Measurements from ENCODE around the gene HRH1.
"Not testable (repeated sequence)": the region's sequence is repeated elsewhere in the genome, so short reads cannot be mapped to it uniquely, and the experiment has no call there.

HRH1 gene

GRCh38 chr3:11140713-11141104, 13.6 kb upstream of the HRH1 start:
- in situ Hi-C loops (cut with MboI; ENCODE audit: low sequenced_read_pairs) = no loop called here

DNA sequence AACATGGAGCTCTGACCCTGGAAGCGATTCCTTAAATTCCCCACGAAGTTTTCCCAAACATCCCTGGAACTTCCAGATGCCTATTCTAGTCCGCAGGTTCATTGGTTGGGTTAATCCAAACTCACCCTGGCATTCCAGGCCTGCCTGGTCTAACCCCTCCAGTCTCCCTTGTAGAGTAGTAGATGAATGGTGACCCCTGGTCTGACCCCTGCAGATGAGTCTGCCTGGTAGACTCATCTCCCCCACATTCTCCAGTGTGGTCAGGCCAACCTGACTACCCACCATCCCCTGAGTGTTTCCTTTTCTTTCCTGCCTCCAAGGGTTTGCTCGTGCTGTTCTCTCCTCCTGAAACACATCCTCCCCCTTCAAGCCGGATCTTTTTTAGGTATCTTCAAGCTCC, 10.8 kb upstream of the HRH1 start:
- in situ Hi-C loops (cut with MboI; ENCODE audit: low sequenced_read_pairs) = no loop called here

- in situ Hi-C loops (cut with MboI; ENCODE audit: low sequenced_read_pairs) = no loop called here
These were observed 9.3 kb upstream of the HRH1 start for GRCh38 chr3:11144996-11145395.

DNA sequence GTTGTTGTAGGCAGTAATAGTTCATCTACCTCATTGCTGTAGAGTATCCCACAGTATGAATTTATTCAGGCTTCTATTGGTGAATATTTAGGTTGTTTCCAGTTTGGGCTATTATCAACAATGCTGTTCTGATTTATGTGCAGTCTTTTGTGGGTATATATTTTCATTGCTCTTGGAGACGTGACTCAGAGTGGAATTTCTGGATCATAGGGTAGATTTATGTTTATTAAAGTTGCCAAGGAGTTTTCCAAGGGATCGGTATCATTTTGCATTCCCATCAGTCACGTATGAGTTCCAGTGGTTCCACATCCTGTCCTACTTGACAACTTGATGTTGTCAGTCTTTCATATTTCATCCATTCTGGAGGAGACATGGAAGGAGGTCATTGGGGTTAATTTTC, 8.4 kb upstream of the HRH1 start:
- in situ Hi-C loops (cut with MboI; ENCODE audit: low sequenced_read_pairs) = no loop called here

DNA sequence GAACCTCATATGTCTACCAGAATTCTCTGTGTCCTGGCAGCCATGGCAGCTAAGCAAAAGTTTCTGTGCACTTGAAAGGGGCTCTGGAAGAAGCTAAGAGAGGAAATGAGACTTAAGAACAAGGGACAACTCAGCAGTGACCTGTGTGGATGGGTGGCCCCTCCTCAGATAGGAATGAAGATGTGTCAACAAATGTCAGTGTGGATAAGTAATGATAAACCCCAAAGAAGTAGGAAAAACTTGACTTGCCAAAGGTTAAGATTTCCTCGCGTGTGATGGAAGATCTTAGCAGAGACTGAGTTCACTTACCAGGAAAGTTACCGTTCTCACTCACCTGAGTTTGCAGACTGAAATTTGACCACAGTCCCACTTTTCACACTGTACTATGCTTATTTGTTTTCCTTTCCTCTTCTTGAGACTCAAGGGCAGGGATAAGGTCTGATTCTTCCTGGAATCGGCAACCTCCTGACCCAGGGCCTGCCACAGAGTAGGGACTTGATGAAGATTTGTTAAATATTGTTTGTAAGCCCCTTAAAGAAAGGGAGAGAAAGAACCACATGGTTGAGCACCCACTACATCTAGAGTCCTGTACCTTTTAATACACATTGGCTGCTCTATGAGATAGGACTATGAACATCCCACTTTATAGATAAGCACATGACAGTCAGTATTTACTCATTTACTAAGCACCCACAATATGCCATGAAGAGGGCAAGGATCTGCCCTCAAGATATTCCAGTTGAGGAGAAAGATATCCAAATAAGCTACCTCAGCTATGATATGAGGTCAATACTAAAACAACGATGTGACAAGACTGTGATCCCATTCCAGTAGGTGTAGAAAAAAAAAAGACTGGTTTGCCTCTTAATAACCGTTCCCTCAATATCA, 7.3 kb upstream of the HRH1 start:
- in situ Hi-C loops (cut with MboI; ENCODE audit: low sequenced_read_pairs) = no loop called here

DNA sequence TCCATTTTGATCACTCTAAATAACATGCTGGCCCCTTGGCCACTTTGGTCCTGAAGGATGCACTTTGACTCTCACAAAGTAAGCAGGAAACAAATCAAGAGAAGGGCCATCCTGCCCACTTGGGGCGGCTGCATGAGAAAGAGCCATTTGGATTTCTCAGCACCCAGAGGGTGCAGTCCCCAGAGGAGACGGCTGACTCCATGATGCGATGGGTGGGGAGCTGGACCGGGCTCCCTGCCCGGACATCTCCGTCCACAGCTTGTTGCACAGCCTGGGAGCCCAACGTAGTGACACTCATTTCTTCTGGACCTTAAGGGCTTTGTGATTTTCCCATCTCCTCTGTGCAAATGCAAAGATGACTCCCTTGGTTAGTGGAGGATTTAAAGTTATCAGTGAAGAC, 4.0 kb upstream of the HRH1 start:
- in situ Hi-C loops (cut with MboI; ENCODE audit: low sequenced_read_pairs) = no loop called here

DNA sequence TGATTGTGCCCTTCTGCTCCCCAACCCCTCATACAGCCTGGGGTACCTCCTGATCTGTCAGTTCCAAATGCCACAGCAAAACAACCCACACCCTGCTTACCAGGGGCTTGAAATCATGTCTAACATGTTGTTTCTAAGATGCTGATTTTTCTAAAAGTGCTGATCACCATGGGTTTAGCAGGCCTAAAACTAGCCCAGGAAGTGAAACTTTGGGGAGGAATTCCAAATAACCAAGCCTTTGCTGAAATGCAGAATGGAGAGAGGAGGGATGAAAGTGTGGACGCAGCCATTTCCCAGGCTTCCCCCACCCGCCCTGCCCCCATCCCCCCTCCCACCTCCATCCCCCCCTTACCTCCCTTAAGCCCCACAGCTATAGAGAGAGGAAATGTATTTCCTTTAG, 2.0 kb upstream of the HRH1 start:
- in situ Hi-C loops (cut with MboI; ENCODE audit: low sequenced_read_pairs) = no loop called here

GRCh38 chr3:11154953-11155325, 646 bp downstream of the HRH1 start:
- in situ Hi-C loops (cut with MboI; ENCODE audit: low sequenced_read_pairs) = no loop called here

DNA sequence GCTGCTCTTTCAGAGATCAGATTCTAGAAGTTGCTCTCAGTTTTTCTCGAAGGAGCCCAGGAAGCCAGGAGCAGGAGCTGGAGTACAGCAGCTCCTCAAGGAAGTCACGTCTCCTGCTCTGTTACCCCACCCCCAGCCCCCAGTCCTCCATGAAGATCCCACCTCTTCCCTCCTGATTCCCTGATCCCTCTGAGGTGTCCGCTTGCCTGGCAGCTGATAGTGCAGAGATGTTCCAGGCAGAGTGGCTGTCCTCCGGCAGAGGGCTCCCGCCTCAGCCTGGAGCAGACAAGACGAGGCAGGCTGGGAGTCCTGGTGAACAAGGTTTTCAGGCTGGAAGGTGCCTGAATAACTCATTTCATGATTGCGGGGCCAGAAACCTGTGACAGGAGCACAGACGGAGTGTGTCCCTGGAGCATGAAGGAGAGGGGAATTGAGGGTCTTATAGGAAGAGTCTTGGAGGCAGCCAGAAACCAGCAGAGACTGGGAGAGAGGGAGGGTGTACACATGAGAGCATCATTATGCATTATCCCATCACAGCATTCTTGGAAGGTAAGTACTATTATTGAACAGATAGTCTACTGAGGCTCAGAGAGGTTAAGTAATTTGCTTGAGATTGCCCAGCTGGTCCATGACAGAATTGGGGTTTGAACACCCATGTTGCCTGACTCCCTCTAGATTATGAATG, 1.2 kb downstream of the HRH1 start:
- in situ Hi-C loops (cut with MboI; ENCODE audit: low sequenced_read_pairs) = no loop called here

DNA sequence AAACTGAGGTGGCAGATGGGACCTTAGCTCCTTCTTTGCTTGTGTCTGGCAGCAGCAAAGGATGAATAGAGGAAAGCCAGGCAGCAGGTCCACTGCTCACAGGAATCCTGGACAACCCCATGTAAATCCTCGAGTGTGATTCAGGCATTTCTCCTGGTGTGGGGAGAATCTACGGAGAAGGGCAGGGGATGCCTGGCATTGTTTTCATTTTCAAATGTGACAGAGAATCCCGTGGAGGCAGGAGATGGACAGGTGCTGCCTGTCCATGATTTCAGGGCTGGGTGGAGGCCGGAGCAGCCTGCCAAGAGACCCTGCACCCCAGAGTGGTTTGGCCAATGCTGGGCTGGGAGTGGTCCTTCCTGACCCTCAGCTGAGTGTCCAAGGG, 1.7 kb downstream of the HRH1 start:
- in situ Hi-C loops (cut with MboI; ENCODE audit: low sequenced_read_pairs) = no loop called here

DNA sequence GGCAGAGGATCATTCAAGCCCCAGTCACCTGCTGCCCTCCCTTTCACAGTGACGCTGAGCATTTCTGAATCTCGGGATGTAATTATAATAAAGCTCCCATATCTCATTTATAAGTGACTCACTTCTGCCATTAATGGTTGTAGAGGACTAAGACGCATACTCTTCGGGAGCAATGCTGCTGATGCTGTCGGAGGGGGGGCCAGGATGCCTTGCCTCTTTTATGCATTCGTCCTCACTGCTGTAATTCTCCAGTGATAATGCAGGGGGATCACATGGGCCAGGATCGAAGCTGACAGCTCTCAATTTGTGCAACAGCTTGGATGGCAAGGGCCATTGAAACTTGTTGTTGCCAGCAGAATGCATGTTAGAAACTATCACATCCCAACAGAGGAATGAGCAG, 3.1 kb downstream of the HRH1 start:
- in situ Hi-C loops (cut with MboI; ENCODE audit: low sequenced_read_pairs) = no loop called here

GRCh38 chr3:11159421-11159904, 5.2 kb downstream of the HRH1 start:
- in situ Hi-C loops (cut with MboI; ENCODE audit: low sequenced_read_pairs) = no loop called here

DNA sequence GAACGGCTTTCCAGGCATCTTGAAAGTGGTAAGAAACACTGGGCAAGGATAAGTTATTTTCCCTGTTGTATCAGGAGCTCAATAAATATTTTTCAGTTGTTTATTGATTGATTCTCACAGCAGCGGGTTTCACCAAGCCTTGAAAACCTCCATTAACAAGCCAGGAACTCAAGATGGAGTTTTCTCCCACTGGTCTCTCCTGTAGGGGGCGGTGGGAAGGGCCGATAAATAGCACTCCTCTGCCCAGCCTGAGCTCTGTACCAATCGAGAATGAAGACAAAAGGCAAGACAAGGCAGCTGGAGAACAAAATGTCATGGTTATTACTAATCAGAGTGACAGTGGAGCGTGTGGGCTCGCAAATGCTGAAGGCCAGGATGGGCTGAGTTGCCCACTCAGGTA, 7.4 kb downstream of the HRH1 start:
- in situ Hi-C loops (cut with MboI; ENCODE audit: low sequenced_read_pairs) = no loop called here

DNA sequence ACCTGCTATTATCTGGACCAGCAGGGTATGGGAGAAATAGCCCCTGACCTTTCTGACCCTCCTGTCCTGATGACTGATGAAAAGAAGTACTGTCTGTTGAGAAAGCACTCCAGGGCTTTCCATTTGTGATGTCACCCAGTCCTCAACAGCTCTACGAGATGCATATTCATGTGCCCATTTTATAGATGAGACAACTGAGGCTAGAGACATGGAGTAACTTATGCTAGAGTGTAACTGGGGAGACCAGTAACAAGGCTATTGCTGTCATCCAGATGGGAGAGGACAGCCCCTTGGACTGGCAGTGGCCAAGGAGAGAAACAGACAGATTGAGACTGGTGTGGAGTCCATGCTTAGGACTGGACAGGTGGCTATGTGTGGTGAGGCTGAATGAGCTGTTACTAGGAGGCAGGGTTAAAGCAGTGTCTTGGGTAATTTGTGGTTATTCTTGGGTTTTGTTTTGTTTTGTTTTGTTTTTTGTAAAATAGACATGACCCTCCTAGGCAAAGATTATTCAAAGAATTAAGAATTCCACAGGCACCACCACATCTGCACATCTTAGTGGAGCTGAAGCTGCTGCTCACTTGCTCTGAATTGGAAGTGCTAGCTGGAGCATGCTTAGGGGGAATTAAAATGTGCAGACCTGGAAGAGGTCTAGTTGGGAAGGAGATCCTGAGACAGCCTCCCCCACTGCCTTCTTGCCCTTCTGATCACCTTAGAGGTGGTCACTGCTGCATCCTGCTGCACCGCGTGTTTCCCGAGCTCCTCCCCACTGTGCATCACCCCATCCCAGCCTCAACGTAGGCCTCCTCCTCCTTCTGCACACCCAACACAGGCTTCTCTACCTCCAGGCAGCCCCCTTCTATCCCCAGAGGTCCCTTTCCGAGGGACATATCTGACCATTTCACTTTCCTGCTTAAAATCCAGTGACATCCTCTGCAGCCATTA, 8.4 kb downstream of the HRH1 start:
- in situ Hi-C loops (cut with MboI; ENCODE audit: low sequenced_read_pairs) = no loop called here

DNA sequence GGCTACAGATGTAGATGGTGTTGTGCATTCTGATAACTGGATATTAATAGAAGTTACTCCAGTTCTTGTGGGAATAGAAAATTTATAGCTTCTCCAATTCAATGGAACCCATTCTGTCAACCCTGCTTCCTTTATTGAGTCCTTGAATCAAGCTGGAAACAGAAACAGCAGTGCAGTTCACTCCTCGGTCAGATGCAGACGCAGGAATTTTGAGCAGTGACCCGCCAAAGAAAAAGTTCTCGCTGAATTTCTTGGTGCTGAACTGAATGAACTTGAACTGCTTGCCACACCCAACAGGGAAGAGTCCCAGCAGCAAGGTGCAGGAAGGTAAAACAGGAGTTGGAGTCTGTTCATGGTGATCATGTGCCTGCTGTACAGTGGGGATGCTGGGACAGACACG, 10.3 kb downstream of the HRH1 start:
- in situ Hi-C loops (cut with MboI; ENCODE audit: low sequenced_read_pairs) = no loop called here

- in situ Hi-C loops (cut with MboI; ENCODE audit: low sequenced_read_pairs) = no loop called here
These were observed 11.2 kb downstream of the HRH1 start for GRCh38 chr3:11165476-11165875.

GRCh38 chr3:11166807-11167400, 12.6 kb downstream of the HRH1 start:
- in situ Hi-C loops (cut with MboI; ENCODE audit: low sequenced_read_pairs) = not testable (repeated sequence)

GRCh38 chr3:11167590-11167989, 13.3 kb downstream of the HRH1 start:
- in situ Hi-C loops (cut with MboI; ENCODE audit: low sequenced_read_pairs) = no loop called here

GRCh38 chr3:11168406-11168805, 14.1 kb downstream of the HRH1 start:
- in situ Hi-C loops (cut with MboI; ENCODE audit: low sequenced_read_pairs) = no loop called here

DNA sequence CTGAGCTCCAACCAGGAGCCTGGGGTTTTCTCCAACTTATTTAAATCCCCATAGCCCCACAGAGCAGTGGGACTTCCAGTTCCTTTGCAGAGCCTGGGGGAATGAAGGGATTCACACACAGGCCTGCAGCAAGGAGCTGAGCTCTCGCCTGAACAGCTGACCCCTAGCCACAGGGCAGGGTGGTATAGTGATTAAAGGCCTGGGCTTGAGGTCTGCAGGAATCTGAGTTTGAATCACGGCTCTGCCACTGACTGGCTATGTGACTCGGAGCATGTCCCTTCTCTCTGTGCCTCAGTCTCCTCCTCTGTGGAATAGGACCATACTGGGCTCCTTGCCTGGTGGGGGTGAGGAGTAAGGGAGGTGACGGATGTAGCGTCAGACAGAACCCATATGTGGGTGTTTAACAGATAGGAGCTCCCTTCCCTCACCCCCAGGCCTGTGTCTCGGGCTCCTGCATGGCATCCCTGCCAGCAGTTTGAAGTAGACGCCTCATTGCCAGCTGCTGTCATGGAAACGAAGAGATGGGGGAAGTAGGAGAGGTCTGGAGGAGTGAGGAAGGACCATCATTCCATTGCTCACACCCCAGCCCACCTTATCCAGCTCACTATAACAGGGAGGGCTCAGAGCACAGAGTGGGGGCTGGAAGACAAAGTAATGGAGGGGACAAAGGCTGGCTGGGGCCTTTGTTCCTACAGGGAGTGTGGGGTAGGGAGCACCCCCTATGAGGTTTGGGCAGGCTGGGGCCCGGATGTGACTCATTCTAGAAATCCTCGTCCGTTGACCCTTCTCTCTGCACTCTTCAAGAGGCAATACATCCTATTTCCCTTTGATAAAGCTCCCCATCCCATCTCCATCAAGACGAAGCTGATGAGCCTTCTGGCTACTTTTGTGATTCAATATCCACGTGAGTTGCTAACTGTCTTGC, 14.8 kb downstream of the HRH1 start:
- in situ Hi-C loops (cut with MboI; ENCODE audit: low sequenced_read_pairs) = no loop called here
